HEK293T (cell line): Measurements from ENCODE around the gene CIPC.

Source experiments
- CTCF ChIA-PET: fragments of 350-600 bp; formaldehyde crosslinking; extraction: SDS; loops from one replicate; lab custom pipeline; 2021; ENCODE audit warnings: antibody characterized with exemption, inconsistent platforms; lab: Yijun Ruan, JAX
- POLR2A ChIA-PET: fragments of 350-600 bp; formaldehyde crosslinking; extraction: SDS; loops from one replicate; lab custom pipeline; 2020; ENCODE audit warnings: antibody characterized with exemption, inconsistent platforms; lab: Yijun Ruan, JAX
- DNase-seq: peaks from one replicate; pipeline ENCODE4 v3.0.0; 2012; ENCODE audit warnings: mixed read lengths; ENCODE audit errors: extremely low spot score
- ARNT ChIP-seq: fragments of 450-650 bp; IDR thresholded peaks from 2 replicates; pipeline ENCODE4 v1.6.1; 2017; ENCODE audit warnings: mild to moderate bottlenecking
- BHLHE40 ChIP-seq: fragments of 450-650 bp; IDR thresholded peaks from 2 replicates; pipeline ENCODE4 v1.6.1; 2016; ENCODE audit warnings: mild to moderate bottlenecking, moderate library complexity, borderline replicate concordance
- CTBP1 ChIP-seq: fragments of 450-650 bp; IDR thresholded peaks from 2 replicates; pipeline ENCODE4 v1.6.1; 2016; ENCODE audit warnings: borderline replicate concordance
- ELF4 ChIP-seq: fragments of 450-650 bp; IDR thresholded peaks from 2 replicates; pipeline ENCODE4 v1.6.1; 2017; ENCODE audit warnings: antibody characterized with exemption
- FOXA1 ChIP-seq: fragments of 450-650 bp; IDR thresholded peaks from 2 replicates; pipeline ENCODE4 v1.6.1; 2016; ENCODE audit warnings: mild to moderate bottlenecking
- FOXK2 ChIP-seq: fragments of 450-650 bp; IDR thresholded peaks from 2 replicates; pipeline ENCODE4 v1.6.1; 2016; ENCODE audit warnings: mild to moderate bottlenecking
- FOXM1 ChIP-seq: fragments of 450-650 bp; IDR thresholded peaks from 2 replicates; pipeline ENCODE4 v1.6.1; 2017; ENCODE audit warnings: mild to moderate bottlenecking, borderline replicate concordance
- HDGF ChIP-seq: fragments of 450-650 bp; IDR thresholded peaks from 2 replicates; pipeline ENCODE4 v1.6.1; 2017; ENCODE audit warnings: antibody characterized with exemption, borderline replicate concordance
- L3MBTL2 ChIP-seq: fragments of 450-650 bp; conservative IDR thresholded peaks from 2 replicates; pipeline ENCODE4 v1.6.1; 2016; ENCODE audit warnings: mild to moderate bottlenecking
- LEF1 ChIP-seq: fragments of 450-650 bp; IDR thresholded peaks from 2 replicates; pipeline ENCODE4 v1.6.1; 2017; ENCODE audit warnings: mild to moderate bottlenecking, borderline replicate concordance
- NFRKB ChIP-seq: fragments of 450-650 bp; IDR thresholded peaks from 2 replicates; pipeline ENCODE4 v1.6.1; 2016; ENCODE audit warnings: mild to moderate bottlenecking, moderate library complexity
- PKNOX1 ChIP-seq: fragments of 450-650 bp; IDR thresholded peaks from 2 replicates; pipeline ENCODE4 v1.6.1; 2016
- SP1 ChIP-seq: fragments of 450-650 bp; IDR thresholded peaks from 2 replicates; pipeline ENCODE4 v1.6.1; 2017
- SUZ12 ChIP-seq: fragments of 450-650 bp; IDR thresholded peaks from 2 replicates; pipeline ENCODE4 v1.6.1; 2016; ENCODE audit warnings: mild to moderate bottlenecking
- TARDBP ChIP-seq: fragments of 450-650 bp; IDR thresholded peaks from 2 replicates; pipeline ENCODE4 v1.6.1; 2016
- ZNF384 ChIP-seq: fragments of 450-650 bp; IDR thresholded peaks from 2 replicates; pipeline ENCODE4 v1.6.1; 2016

CIPC gene

GRCh38 chr14:77087631-77088030 lies 10.4 kb upstream of the CIPC start:
- no peak for TF ChIP-seq SUZ12
- TF ChIP-seq NFRKB, result no peak
- no peak for TF ChIP-seq PKNOX1
- DNase-seq, result no peak
- ChIA-PET CTCF (no interaction called here), POLR2A (interaction anchor here (3.2 kb wide), 1 partner anchor 10 kb away, joined by 11 read pairs; the partner anchor contains the start of gene CIPC)

GRCh38 chr14:77088219-77088618 lies 9.8 kb upstream of the CIPC start:
- POLR2A ChIA-PET, result no interaction called here
- CTCF ChIA-PET, result interaction anchor here (0.9 kb wide), 1 partner anchor 215 kb away, joined by 3 read pairs; no protein-coding TSS in a partner anchor
- no peak for DNase-seq
- TF ChIP-seq L3MBTL2 (no peak), SUZ12 (no peak), FOXA1 (no peak), ARNT (no peak)

GRCh38 chr14:77088645-77089044 lies 9.4 kb upstream of the CIPC start:
- TF ChIP-seq HDGF (no peak), BHLHE40 (no peak), L3MBTL2 (no peak), TARDBP (no peak), LEF1 (no peak), PKNOX1 (no peak), NFRKB (no peak), CTBP1 (no peak), SP1 (no peak)
- ChIA-PET CTCF (interaction anchor here (0.9 to 1.2 kb wide), 2 partner anchors 214 to 216 kb away, joined by 3 to 6 read pairs; no protein-coding TSS in a partner anchor), POLR2A (interaction anchor here (1.0 kb wide), 1 partner anchor 253 kb away, joined by 3 read pairs; no protein-coding TSS in a partner anchor)

GRCh38 chr14:77091518-77091917 lies 6.5 kb upstream of the CIPC start:
- no peak for DNase-seq
- TF ChIP-seq CTBP1 (no peak), BHLHE40 (no peak), SP1 (no peak), FOXM1 (no peak), FOXK2 (no peak), SUZ12 (no peak), NFRKB (no peak), FOXA1 (no peak), ELF4 (no peak), LEF1 (no peak), ARNT (no peak), ZNF384 (no peak), HDGF (no peak), TARDBP (no peak), L3MBTL2 (no peak), PKNOX1 (no peak)
- CTCF ChIA-PET, result interaction anchor here (0.7 to 1.4 kb wide), 4 partner anchors 10 to 215 kb away, joined by 3 to 7 read pairs (median 5); no protein-coding TSS in a partner anchor
- POLR2A ChIA-PET, result interaction anchor here (1.0 kb wide), 1 partner anchor 16 kb away, joined by 3 read pairs; no protein-coding TSS in a partner anchor

More at GRCh38 chr14:77088645-77089044, 9.4 kb upstream of the CIPC start:
- DNase-seq, result no peak

- POLR2A ChIA-PET, result no interaction called here
- CTCF ChIA-PET, result no interaction called here
- no peak for DNase-seq
- TF ChIP-seq HDGF (no peak), PKNOX1 (no peak), ELF4 (no peak), TARDBP (no peak), BHLHE40 (no peak), ARNT (no peak), CTBP1 (no peak), ZNF384 (no peak), NFRKB (no peak), FOXA1 (no peak), LEF1 (no peak), SP1 (no peak), L3MBTL2 (no peak), FOXK2 (no peak), SUZ12 (no peak)
These were observed 5.4 kb upstream of the CIPC start for GRCh38 chr14:77092676-77093075.

- DNase-seq, result peak; percentile 61
- ChIA-PET POLR2A (no interaction called here), CTCF (interaction anchor here (0.6 to 3.0 kb wide), 7 partner anchors 9 to 223 kb away, joined by 3 to 17 read pairs (median 14); no protein-coding TSS in a partner anchor)
- no peak for TF ChIP-seq HDGF
- TF ChIP-seq ZNF384, result peak; percentile 93
- TF ChIP-seq CTBP1, result no peak
- TF ChIP-seq TARDBP, result no peak
These were observed 3.3 kb upstream of the CIPC start for GRCh38 chr14:77094672-77095284.
